HPDE6-E6E7 (cell line): ENCODE data around the gene FAM131C.

ENCODE experiments used
- DNase-seq: peaks from one replicate; pipeline ENCODE4 v3.0.0; 2011; ENCODE audit warnings: missing footprints; ENCODE audit errors: extremely low spot score

FAM131C gene

DNA sequence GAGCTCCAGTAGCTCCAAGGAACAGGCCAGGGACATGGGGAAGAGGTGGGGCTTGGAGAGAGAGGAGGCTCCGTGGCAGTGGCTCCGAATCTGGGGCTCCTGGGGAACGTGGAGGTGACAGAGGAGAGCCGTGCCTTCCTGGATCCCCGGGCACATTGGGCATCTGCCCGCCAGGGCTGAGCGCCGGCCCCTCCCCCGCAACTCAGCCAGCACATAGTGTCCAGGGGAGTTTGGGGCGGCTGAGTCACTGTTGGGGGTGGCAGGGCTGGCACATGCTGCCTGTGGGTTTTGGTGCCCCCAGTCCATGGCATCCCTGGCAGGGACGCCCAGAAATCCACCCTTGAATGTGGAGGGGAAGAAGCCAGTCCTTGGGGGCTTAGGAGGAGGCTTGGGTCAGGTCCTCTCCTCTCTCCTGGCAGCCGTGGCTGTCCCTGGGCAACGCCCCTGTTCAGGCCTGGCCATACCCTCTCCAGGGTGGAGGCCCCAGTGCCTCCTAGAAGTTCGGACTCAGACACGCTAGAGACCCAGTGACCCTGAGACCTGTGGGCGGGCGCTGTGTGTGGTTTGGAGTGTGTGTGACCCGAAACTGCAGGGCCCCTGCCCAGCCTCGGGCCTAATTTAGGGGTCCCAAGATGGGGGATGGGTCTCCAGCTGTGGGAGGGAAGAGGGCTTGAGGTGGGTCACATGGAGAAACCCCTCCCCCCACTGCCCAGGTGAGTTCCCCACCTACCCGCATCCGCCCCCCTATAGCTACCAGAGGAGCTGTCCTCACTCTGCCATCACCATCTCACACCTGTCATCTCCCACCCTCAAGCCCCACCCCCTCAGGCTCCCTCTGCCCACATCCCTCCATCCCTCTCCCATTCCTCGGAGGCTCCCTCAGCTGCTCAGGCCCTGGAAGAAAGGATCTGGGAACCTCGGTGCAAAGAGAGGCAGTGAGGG is 57.2 kb downstream of the FAM131C start:
- no peak for DNase-seq

DNA sequence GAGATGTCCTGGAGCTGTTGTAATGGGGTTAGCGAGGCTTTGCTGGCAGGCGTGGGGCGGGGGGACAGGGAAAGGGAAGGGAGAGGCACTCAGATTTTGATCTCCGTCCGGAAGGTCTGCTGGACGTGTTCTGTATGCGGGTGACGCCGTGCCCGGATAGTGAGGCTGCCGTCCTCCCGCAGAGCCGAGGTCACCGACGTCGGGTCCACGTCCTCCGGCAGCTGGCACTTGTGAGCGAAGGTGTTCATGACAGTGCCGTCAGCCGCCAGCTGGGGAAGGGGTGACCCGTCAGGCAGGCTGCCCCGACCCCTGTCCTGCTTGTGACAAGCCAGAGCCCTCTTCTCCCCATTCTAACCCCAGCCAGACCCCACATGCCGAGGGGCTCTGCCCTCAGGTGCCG is 58.0 kb downstream of the FAM131C start:
- no peak for DNase-seq

DNA sequence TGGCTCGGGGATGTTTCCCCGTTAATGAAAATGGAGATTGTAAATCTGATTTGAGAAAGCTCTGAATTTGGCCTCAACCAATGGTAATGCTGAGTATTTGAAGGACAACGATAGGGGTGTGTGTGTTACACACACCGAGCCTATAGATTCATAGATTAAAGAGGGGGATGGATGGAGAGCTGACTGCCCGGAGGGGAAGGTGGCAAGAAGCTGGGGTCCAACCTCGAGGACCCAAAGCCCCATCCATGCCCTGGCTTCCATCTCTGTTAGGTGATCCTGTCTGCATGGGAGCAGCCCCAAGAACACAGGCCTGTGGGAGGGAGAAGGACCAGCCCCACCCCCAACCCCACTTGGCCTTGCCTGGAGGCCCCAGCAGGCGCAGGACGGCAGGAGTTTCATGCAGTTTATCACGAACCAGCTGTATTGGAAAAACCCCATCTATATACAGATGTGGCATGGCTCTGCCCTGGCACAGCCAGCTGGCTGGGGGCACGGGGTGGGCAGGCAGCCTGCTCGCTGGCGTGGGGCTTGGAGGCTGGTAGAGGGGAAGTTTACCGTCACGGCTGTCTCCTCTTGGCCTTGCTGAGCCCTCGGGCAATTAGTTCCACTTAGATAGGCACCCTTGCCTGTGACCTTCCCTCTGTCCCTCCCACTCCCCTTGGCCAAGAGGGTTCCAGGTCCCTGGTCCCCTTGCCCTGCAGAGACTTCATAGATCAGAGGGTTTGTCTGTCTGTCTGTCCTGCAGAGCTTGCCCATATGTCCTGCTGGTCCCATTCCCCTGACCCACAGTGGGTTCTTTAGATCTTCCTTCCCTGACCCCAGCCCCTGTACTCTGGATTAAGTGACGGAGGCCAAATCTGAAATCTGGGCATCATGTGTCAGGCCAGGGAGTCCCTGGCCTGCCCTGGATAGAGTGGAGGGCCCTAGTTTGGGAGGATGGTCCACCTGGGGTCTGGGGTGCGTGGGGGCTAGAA is 58.7 kb downstream of the FAM131C start:
- no peak for DNase-seq

DNA sequence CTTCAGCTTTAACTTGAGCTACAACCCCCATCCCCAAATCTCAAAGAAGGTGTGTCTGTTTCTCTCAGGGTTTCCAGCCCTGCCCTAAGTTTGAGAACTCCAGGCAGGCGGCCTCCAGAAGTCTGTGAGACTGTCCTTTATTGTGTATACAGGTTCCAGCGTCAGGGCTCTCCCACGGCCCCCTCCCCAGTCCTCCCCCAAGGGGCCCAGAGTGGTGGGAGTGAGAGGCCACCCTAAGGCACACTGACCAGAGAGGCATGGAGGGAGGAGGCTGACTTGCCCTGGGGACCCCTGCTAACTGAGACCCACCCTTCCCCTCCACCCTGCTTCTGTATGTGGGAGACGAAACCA is 59.6 kb downstream of the FAM131C start:
- DNase-seq = no peak

DNA sequence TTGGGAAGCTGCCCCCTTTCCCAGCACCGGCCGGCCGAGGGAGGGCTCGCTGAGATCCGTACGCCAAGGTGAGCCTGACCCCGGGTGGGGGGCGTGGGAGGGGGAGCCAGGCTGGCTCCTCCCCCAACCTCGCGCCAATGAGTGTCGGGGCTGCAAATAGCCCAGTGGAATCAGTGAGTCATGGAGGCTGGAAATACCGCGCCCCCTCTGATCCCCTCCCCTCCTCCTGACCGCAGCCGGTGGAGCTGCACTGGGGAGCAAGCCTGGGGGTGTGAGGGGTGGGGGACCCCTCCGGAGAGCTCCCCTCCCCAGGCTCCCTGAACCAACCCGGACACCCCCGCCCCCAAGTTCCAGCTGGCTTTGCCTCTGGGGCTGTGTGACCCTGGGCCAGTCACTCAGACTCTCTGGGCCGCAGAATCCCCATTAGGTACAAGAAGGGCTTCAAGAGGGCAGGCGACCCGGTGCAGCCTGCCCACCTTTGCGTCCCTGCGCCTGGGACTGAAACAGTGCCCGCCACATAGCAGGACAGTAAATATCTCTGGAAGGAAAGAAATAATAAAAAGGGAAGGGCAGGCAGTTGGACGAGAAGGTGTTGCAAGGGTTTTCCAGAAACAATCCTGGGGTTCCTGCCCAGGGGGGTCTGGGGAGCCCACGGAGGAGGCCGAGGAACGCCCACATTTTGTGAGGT is 60.1 kb downstream of the FAM131C start:
- peak; percentile 65 for DNase-seq

DNA sequence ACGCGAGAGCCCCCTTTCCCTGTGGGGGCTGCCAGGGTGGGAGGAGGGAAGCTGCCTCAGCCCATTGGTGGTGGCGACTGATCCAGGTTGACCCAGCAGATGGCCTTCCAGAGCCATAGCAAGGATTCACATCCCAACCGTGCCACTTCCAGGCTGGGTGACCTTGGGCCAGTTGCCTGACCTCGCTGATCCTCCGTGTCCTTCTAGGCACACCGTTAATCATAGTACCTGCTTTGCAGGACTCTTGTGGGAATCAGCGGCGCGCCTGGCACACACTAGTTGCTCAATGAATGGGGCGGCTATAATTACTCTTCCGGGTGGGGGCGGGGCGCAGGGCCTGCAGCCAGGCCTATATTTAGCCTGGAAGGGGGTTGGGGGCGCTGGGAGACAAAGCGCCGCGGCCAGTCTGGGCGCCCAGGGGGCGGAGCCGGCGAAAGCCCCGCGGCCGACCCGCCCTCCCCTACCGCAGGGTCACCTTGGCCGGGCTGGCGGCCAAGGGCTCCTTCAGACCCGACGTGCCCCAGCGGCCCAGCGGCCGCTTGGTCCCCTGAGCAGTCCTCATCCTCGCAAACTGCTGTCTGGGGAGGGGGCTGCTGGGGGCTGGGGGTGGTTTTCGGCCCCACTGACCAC is 60.7 kb downstream of the FAM131C start:
- DNase-seq = no peak

DNA sequence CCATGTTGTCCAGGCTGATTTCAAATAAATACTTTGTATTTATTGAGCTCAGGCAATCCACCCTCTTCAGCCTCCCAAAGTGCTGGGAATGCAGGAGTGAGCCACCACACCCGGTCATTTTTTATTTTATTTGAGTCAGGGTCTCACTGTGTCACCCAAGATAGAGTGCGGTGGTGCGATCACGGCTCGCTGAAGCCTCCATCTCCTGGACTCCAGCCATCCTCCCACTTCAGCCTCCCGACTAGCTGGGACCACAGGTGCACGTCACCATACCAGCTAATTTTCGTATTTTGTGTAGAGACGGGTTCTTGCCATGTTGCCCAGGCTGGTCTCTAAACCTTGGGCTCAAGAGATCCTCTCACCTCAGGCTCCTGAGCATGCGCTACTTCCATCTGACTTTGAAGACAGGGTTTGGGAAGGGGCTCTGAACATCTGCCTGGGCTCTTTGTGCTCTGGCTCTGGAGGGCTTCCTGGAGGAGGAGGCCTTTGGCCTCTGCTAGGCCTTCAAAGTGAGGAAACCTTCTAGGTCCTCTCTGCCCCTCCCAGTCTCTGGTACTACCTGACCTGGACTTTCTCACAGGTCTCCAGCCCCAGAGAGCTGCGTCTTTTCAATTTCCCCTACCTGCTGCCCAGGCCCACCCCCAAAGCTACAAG is 61.4 kb downstream of the FAM131C start:
- no peak for DNase-seq

DNA sequence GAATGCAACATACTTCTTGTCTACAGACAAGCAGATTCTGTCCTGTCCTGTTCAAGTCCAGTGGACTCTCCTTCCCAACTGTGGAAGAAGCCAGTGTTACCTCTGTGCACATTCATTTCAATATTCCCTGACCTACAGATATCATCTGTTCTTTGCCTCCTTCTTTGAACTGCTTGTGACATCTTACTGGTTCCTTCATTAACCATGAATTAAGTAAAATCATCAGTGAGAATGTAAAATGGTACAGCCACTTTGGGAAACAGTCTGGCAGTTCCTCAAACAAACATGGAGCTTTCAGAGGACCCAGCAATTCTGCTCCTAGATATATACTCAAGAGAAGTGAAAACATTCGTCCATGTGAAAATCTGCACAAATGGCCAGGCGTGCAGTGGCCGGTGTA is 62.6 kb downstream of the FAM131C start:
- DNase-seq = no peak

DNA sequence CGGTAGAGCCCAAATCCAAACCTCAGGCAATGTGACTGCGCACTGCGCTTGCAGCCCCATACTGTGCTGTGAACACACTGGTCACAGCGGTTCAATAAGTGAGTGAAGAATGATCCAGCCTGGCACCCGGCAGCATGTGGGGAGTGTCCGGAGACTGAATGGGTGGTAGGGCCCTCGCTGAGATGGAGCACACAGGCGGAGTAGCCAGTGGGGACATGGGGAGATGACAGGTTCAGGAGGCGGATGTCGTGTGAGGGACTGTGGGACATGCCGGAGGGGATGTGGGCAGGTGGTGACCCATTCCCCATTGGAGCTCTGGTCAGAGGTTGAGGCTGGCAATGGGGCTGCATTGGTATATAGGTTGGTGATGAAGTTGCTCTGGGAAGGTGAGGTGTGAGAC is 63.8 kb downstream of the FAM131C start:
- DNase-seq = no peak

DNA sequence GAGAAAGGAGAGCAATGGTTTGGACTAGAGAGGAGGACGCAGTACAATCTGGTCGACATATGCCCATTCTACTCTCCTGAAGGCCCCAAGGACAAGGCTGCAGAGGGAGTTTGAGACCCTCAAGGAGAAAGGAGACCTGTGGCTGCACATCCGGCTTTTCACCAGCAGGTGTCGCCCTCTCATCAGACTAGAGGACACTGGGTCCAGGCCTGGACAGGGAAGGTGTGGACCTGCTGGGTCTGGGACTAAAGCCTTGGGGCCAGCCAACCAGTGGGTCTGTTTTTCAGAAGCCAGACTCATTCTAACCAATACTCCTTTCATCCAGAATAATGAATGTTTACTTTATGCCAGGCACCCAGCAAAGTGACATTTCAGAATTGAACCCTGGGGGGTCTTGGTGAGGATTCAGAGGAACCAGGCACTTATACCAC is 64.4 kb downstream of the FAM131C start:
- peak; percentile 65 for DNase-seq
